Lung (tissue), 12 donors: ENCODE measurements around the gene NAV2. TPM values are rescaled to one million over a fixed set of nuclear protein-coding genes. Genes with fewer than 3 reads are reported as not detected.
A peak's percentile ranks its signal among the peaks of the same experiment; 100 is the strongest.

Experiments
- ATAC-seq: fragments of 200-7000 bp; cut with Tn5 transposase; one replicate; pipeline ENCODE4 v1.9.1; 2020; ENCODE audit warnings: moderate number of reproducible peaks; ENCODE audit not compliant: insufficient read depth, low FRiP score
- DNase-seq, 3 donors: peaks; one replicate each; pipeline ENCODE4 v3.0.0-alpha.2; 2013 to 2017
- H3K27ac ChIP-seq, 2 donors: one replicate each; pipeline ENCODE4 v1.5.1; 2013; ENCODE audit warnings: mild to moderate bottlenecking in 2 of 2, moderate library complexity in 2 of 2, control low read depth in 1 of 2, inconsistent platforms in 1 of 2, low read depth in 1 of 2, low read length in 1 of 2
- H3K27me3 ChIP-seq, 3 donors: one replicate each; pipeline ENCODE4 v1.5.1; 2013; ENCODE audit warnings: low read length in 2 of 3; ENCODE audit not compliant: control insufficient read depth in 3 of 3, insufficient read depth in 3 of 3
- H3K36me3 ChIP-seq, 4 donors: one replicate each; pipeline ENCODE4 v1.5.1; 2013; ENCODE audit warnings: low read length in 4 of 4, mild to moderate bottlenecking in 1 of 4, moderate library complexity in 1 of 4; ENCODE audit not compliant: control insufficient read depth in 4 of 4, insufficient read depth in 4 of 4
- H3K4me1 ChIP-seq, 5 donors: one replicate each; pipeline ENCODE4 v1.5.1; 2013; ENCODE audit warnings: low read length in 5 of 5, mild to moderate bottlenecking in 2 of 5, moderate library complexity in 1 of 5; ENCODE audit not compliant: control insufficient read depth in 5 of 5, insufficient read depth in 5 of 5
- H3K4me3 ChIP-seq: one replicate; pipeline ENCODE4 v1.5.1; 2013; ENCODE audit warnings: mild to moderate bottlenecking, control low read depth, moderate library complexity
- H3K9ac ChIP-seq, 2 donors: one replicate each; pipeline ENCODE4 v1.5.1; 2013; ENCODE audit warnings: low read length in 2 of 2, control low read depth in 1 of 2; ENCODE audit not compliant: insufficient read depth in 1 of 2
- H3K9me3 ChIP-seq, 4 donors: one replicate each; pipeline ENCODE4 v1.5.1; 2013; ENCODE audit warnings: low read length in 3 of 4, mild to moderate bottlenecking in 1 of 4, moderate library complexity in 1 of 4; ENCODE audit not compliant: control insufficient read depth in 4 of 4, insufficient read depth in 3 of 4
- CTCF ChIP-seq: IDR thresholded peaks from 2 replicates; pipeline ENCODE4 v1.5.1; 2012; ENCODE audit warnings: mild to moderate bottlenecking; ENCODE audit errors: control extremely low read depth, extremely low read depth
- WGBS, 2 donors: extraction: QIAGEN DNeasy Blood & Tissue Kit; methylation state at CpG; one replicate each; pipeline ENCODE4 v1.1.7; 2013; 5-methylcytosine and 5-hydroxymethylcytosine counted together
- polyA plus RNA-seq, 2 donors: library from polyadenylated mRNA; stranded (reverse); fragments of 200-250 nt; gene quantifications; one replicate each; pipeline ENCODE4 v1.2.1, GENCODE V29; 2013
- total RNA-seq, 2 donors: library from RNA; depleted of rRNA in 1 of 2; stranded (reverse); fragments of >200 nt in 1 of 2; gene quantifications; one replicate each; pipeline ENCODE4 v1.2.1, GENCODE V29; 2014 to 2021
- donor health status: control.
- donor health status: control.
- donor health status: Bipolar disorder and iron deficiency.
- donor health status: healthy.
- donor health status: DM: yes; HTN: yes; CAD: no.

The NAV2 gene
- total and polyA plus RNA-seq, 4 donors, result 6.8 to 47.9 (median 20.2) TPM

- DNase-seq, result no peak
- Histone ChIP-seq H3K4me1 (peaks cover 0 to 7% (median 4%) of the 10 kb centered on the region in 5 donors), H3K9me3 (no peaks in the 10 kb centered on the region), H3K4me3 (no peak overlapping the region), H3K27me3 (no peaks in the 10 kb centered on the region), H3K9ac (peak overlapping the region in 1 of 2 donors; percentile 23), H3K36me3 (peaks cover 0 to 9% (median 4%) of the 10 kb centered on the region in 4 donors), H3K27ac (no peak overlapping the region)
- ATAC-seq, result no peak
- WGBS, 2 donors, result 92 to 97% methylated on average over 1 of the region's 1 CpG
- TF ChIP-seq CTCF, result no peak
Measured at GRCh38 chr11:19876750-19877149, 164.1 kb downstream of the NAV2 start.

GRCh38 chr11:19878520-19878919, 165.9 kb downstream of the NAV2 start:
- no peak overlapping the region for H3K27ac ChIP-seq
- 68 to 70% methylated on average over 6 of the region's 6 CpGs for WGBS, 2 donors

GRCh38 chr11:19879307-19880087, 166.9 kb downstream of the NAV2 start:
- Histone ChIP-seq H3K9ac (no peak overlapping the region), H3K4me3 (no peak overlapping the region), H3K27me3 (no peaks in the 10 kb centered on the region), H3K27ac (no peak overlapping the region), H3K4me1 (peaks cover 0 to 5% (median 2%) of the 10 kb centered on the region in 5 donors), H3K9me3 (no peaks in the 10 kb centered on the region), H3K36me3 (peaks cover 3 to 9% (median 6%) of the 10 kb centered on the region in 4 donors)
- WGBS, 2 donors, result 83 to 86% methylated on average over 16 of the region's 16 CpGs
- TF ChIP-seq CTCF, result no peak
- DNase-seq (peak in 1 of 3 donors; percentile 40), ATAC-seq (no peak)

More at GRCh38 chr11:19878520-19878919, 165.9 kb downstream of the NAV2 start:
- Histone ChIP-seq H3K27me3 (no peaks in the 10 kb centered on the region), H3K9me3 (no peaks in the 10 kb centered on the region), H3K9ac (no peak overlapping the region), H3K4me1 (peaks cover 0 to 7% (median 4%) of the 10 kb centered on the region in 5 donors), H3K36me3 (peaks cover 3 to 9% (median 5%) of the 10 kb centered on the region in 4 donors), H3K4me3 (no peak overlapping the region)
- ATAC-seq (no peak), DNase-seq (no peak)
- TF ChIP-seq CTCF, result no peak
